Measurements from ENCODE around the gene LRBA. TPM values are rescaled to one million over a fixed set of nuclear protein-coding genes. Genes with fewer than 3 reads are reported as not detected.

LRBA gene
- total and polyA plus RNA-seq, 2 donors (not counting 3 experiments of a cell fraction or from before 2014, with no cell fraction given), result 18.0 to 35.1 TPM

DNA sequence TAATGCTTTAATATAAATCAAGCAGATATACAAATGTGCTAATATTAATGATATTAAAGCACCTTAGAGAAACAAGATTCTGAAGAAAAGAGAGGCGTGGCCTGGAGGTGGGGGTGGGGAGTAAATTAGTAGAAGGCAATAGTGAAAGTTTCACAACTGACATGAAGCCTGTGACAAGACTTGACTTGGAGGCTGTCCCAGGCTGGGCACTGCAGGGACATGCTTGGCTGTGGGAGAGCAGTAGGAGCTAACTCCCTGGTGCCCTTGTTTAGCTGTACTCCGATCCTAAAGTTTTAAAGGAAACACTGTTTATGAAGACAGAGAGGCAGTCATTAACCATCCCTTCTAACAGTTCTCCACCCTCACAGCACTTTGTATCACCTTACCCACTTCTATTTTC is 672.1 kb downstream of the LRBA start:
- Histone ChIP-seq H3K4me2 (ENCODE audit: insufficient read depth, low read length) (no peak overlapping the region), H3K4me1 (ENCODE audit: control insufficient read depth, extremely low read depth, insufficient read depth, low read length) (peaks cover 4% of the 10 kb centered on the region), H3K9me3 (replicated peaks; ENCODE audit: control insufficient read depth, insufficient read depth, low read length) (no peaks in the 10 kb centered on the region), H3K36me3 (ENCODE audit: control insufficient read depth in 2 of 2, extremely low read depth in 1 of 2, insufficient read depth in 2 of 2, low read length in 2 of 2) (no peaks in the 10 kb centered on the region), H4K20me1 (replicated peaks; ENCODE audit: control insufficient read depth, extremely low read depth, insufficient read depth, low read length) (no peaks in the 10 kb centered on the region), H3K9me1 (replicated peaks; ENCODE audit: control insufficient read depth, extremely low read depth, insufficient read depth, low read length) (no peaks in the 10 kb centered on the region), H3K27me3 (ENCODE audit: control insufficient read depth in 2 of 2, insufficient read depth in 2 of 2, low read length in 2 of 2) (no peaks in the 10 kb centered on the region), H3K79me2 (ENCODE audit: control insufficient read depth, insufficient read depth, low read length) (no peaks in the 10 kb centered on the region), H3K27ac (ENCODE audit: insufficient read depth, low read depth, low read length) (no peak overlapping the region), H3K9ac (replicated peaks; ENCODE audit: extremely low read depth, insufficient read depth, low read length) (no peak overlapping the region), H3K4me3 (replicated peaks in 1 of 3; ENCODE audit: insufficient read depth in 1 of 3, low read depth in 1 of 3, low read length in 3 of 3) (no peak overlapping the region), H2AFZ (ENCODE audit: low read depth, low read length) (no peak overlapping the region)
- intact Hi-C loops (cut with micrococcal nuclease), result no loop called here
- CTCF ChIA-PET, result no interaction called here
- TF ChIP-seq GATA2 (IDR thresholded peaks at IDR 0.05; ENCODE audit: insufficient read depth, insufficient read length, low read depth, low read length) (no peak), FOS (IDR thresholded peaks at IDR 0.05; ENCODE audit: borderline replicate concordance, insufficient read depth, low read length) (no peak), EZH2 (IDR thresholded peaks at IDR 0.05; ENCODE audit: borderline replicate concordance, low read depth, low read length, severe bottlenecking) (no peak), JUN (IDR thresholded peaks at IDR 0.05; ENCODE audit: borderline replicate concordance, insufficient read depth, insufficient read length, low read depth) (no peak), POLR2A (IDR thresholded peaks at IDR 0.05; ENCODE audit: low read depth, low read length) (no peak)
- dilution Hi-C loops (cut with MboI; ENCODE audit: extremely low pct_ligation_motif_present, low sequenced_read_pairs), result no loop called here
- POLR2A ChIA-PET, result no interaction called here
- DNase-seq (ENCODE audit: low read depth, low spot score), result no peak
- BruUV-seq (replicated peaks), result no TSS peak
- no peak for FAIRE-seq

DNA sequence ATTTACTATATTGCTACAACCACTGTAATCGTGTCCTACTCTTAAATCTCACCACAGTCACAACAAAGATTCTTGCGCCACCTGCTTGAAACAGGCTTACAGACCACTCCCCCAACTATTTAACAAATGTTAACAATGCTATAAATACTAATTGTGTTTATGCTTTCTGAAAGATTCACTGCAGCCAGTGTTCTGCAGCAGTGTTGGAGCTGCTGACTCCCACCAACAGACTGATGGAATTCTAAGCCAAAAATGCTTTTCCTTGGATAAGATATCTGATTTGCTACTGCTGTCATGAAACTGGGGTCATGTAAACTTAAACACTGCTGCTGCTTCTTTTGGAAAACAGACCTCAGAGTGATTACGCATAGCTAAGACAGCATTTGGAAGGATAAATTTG is 677.4 kb downstream of the LRBA start:
- dilution Hi-C loops (cut with MboI; ENCODE audit: extremely low pct_ligation_motif_present, low sequenced_read_pairs) (no loop called here), intact Hi-C loops (cut with micrococcal nuclease) (no loop called here)
- FAIRE-seq (no peak), DNase-seq (ENCODE audit: low read depth, low spot score) (no peak)
- CTCF ChIA-PET, result no interaction called here
- BruUV-seq (replicated peaks), result no TSS peak
- no peaks in the 10 kb centered on the region for H4K20me1 ChIP-seq (replicated peaks; ENCODE audit: control insufficient read depth, extremely low read depth, insufficient read depth, low read length)
- H3K27ac ChIP-seq (ENCODE audit: insufficient read depth, low read depth, low read length), result no peak overlapping the region
- POLR2A ChIA-PET, result no interaction called here
- no peaks in the 10 kb centered on the region for H3K4me1 ChIP-seq (ENCODE audit: control insufficient read depth, extremely low read depth, insufficient read depth, low read length)
- H3K4me3 ChIP-seq (replicated peaks in 1 of 3; ENCODE audit: insufficient read depth in 1 of 3, low read depth in 1 of 3, low read length in 3 of 3), result no peak overlapping the region
- H3K9ac ChIP-seq (replicated peaks; ENCODE audit: extremely low read depth, insufficient read depth, low read length), result no peak overlapping the region
- H3K4me2 ChIP-seq (ENCODE audit: insufficient read depth, low read length), result no peak overlapping the region
- TF ChIP-seq FOS (IDR thresholded peaks at IDR 0.05; ENCODE audit: borderline replicate concordance, insufficient read depth, low read length), result no peak
- no peak for TF ChIP-seq POLR2AphosphoS5 (IDR thresholded peaks at IDR 0.05; ENCODE audit: insufficient read depth, low read depth, low read length)
- no peak for TF ChIP-seq MYC (IDR thresholded peaks at IDR 0.05; ENCODE audit: low read depth, low read length)
- no peak for TF ChIP-seq EZH2 (IDR thresholded peaks at IDR 0.05; ENCODE audit: borderline replicate concordance, low read depth, low read length, severe bottlenecking)
- TF ChIP-seq GATA2 (IDR thresholded peaks at IDR 0.05; ENCODE audit: insufficient read depth, insufficient read length, low read depth, low read length), result no peak
- TF ChIP-seq, protein P1, sequence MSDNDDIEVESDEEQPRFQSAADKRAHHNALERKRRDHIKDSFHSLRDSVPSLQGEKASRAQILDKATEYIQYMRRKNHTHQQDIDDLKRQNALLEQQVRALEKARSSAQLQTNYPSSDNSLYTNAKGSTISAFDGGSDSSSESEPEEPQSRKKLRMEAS (IDR thresholded peaks at IDR 0.05; ENCODE audit: insufficient read depth, insufficient read length), result no peak
- TF ChIP-seq, protein P2, sequence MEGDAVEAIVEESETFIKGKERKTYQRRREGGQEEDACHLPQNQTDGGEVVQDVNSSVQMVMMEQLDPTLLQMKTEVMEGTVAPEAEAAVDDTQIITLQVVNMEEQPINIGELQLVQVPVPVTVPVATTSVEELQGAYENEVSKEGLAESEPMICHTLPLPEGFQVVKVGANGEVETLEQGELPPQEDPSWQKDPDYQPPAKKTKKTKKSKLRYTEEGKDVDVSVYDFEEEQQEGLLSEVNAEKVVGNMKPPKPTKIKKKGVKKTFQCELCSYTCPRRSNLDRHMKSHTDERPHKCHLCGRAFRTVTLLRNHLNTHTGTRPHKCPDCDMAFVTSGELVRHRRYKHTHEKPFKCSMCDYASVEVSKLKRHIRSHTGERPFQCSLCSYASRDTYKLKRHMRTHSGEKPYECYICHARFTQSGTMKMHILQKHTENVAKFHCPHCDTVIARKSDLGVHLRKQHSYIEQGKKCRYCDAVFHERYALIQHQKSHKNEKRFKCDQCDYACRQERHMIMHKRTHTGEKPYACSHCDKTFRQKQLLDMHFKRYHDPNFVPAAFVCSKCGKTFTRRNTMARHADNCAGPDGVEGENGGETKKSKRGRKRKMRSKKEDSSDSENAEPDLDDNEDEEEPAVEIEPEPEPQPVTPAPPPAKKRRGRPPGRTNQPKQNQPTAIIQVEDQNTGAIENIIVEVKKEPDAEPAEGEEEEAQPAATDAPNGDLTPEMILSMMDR (IDR thresholded peaks at IDR 0.05; ENCODE audit: extremely low read depth in 1 of 2, insufficient read depth in 1 of 2, low read depth in 1 of 2, low read length in 2 of 2), result no peak
- no peak for TF ChIP-seq JUN (IDR thresholded peaks at IDR 0.05; ENCODE audit: borderline replicate concordance, insufficient read depth, insufficient read length, low read depth)
- no peak for TF ChIP-seq POLR2A (IDR thresholded peaks at IDR 0.05; ENCODE audit: low read depth, low read length)
- no peaks in the 10 kb centered on the region for H3K36me3 ChIP-seq (ENCODE audit: control insufficient read depth in 2 of 2, extremely low read depth in 1 of 2, insufficient read depth in 2 of 2, low read length in 2 of 2)
- H3K9me1 ChIP-seq (replicated peaks; ENCODE audit: control insufficient read depth, extremely low read depth, insufficient read depth, low read length), result no peaks in the 10 kb centered on the region
- no peaks in the 10 kb centered on the region for H3K79me2 ChIP-seq (ENCODE audit: control insufficient read depth, insufficient read depth, low read length)
- no peaks in the 10 kb centered on the region for H3K9me3 ChIP-seq (replicated peaks; ENCODE audit: control insufficient read depth, insufficient read depth, low read length)
- H2AFZ ChIP-seq (ENCODE audit: low read depth, low read length), result no peak overlapping the region
- H3K27me3 ChIP-seq (ENCODE audit: control insufficient read depth in 2 of 2, insufficient read depth in 2 of 2, low read length in 2 of 2), result no peaks in the 10 kb centered on the region
